ENCODE data around the gene HSDL1. TPM values are rescaled to one million over a fixed set of nuclear protein-coding genes. Genes with fewer than 3 reads are reported as not detected.

The HSDL1 gene
- total RNA-seq, 1 experiment from 2014 or later, result 34.2 TPM

DNA sequence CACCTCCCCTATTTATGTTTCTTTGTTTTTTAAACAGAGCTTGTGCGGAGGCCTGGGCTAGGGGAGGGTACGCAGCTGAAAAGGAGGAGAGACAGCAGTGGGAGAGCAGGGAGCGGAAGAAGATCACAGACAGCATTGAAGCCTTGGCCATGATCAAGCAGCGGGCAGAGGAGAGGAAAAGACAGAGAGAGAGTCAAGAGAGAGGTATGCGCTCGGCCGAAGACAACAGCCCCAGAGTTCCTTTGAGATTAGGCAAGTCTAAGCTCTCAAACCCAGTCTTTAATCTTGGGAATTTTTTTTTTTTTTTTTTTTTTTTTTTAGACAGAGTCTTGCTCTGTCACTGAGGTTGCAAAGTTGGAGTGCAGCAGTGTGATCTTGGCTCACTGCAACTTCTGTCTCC, 20.8 kb upstream of the HSDL1 start:
- TF ChIP-seq, protein P1, sequence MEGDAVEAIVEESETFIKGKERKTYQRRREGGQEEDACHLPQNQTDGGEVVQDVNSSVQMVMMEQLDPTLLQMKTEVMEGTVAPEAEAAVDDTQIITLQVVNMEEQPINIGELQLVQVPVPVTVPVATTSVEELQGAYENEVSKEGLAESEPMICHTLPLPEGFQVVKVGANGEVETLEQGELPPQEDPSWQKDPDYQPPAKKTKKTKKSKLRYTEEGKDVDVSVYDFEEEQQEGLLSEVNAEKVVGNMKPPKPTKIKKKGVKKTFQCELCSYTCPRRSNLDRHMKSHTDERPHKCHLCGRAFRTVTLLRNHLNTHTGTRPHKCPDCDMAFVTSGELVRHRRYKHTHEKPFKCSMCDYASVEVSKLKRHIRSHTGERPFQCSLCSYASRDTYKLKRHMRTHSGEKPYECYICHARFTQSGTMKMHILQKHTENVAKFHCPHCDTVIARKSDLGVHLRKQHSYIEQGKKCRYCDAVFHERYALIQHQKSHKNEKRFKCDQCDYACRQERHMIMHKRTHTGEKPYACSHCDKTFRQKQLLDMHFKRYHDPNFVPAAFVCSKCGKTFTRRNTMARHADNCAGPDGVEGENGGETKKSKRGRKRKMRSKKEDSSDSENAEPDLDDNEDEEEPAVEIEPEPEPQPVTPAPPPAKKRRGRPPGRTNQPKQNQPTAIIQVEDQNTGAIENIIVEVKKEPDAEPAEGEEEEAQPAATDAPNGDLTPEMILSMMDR (conservative IDR thresholded peaks at IDR 0.05), result no peak
- peak overlapping the region; percentile 38 for H3K18ac ChIP-seq (ENCODE audit: insufficient read length, low read depth, low read length)
- H4K91ac ChIP-seq (ENCODE audit: insufficient read length, low read depth, low read length), result no peak overlapping the region
- no peak overlapping the region for H2AFZ ChIP-seq (ENCODE audit: low read length)
- H3K9me3 ChIP-seq (ENCODE audit: control insufficient read depth, low read depth, low read length), result no peaks in the 10 kb centered on the region
- H3K27ac Mint-ChIP-seq, result no peak overlapping the region; a peak in 1 of 7 replicates
- WGBS (ENCODE audit: extremely low coverage, insufficient read length, low lambda C conversion rate), result no CpG with 5 or more reads among the region's 7 CpGs
- H3K14ac ChIP-seq (ENCODE audit: insufficient read depth, low read length), result no peak overlapping the region
- H2BK120ac ChIP-seq (ENCODE audit: low read depth, low read length, poor library complexity, severe bottlenecking), result no peak overlapping the region
- no peak overlapping the region for H4K8ac ChIP-seq (replicated peaks; ENCODE audit: insufficient read length, low read depth, low read length)
- H3K23me2 ChIP-seq (ENCODE audit: insufficient read length, low read depth, low read length, poor library complexity, severe bottlenecking), result no peaks in the 10 kb centered on the region
- H3K4me1 ChIP-seq (ENCODE audit: insufficient read depth, low read length), result no peaks in the 10 kb centered on the region
- no peak overlapping the region for H2AK5ac ChIP-seq (ENCODE audit: insufficient read length, low read length)
- no peak overlapping the region for H2BK15ac ChIP-seq (ENCODE audit: low read depth, low read length)
- no peak overlapping the region for H2BK20ac ChIP-seq (ENCODE audit: low read depth, low read length, poor library complexity, severe bottlenecking)
- H3K4me2 ChIP-seq (ENCODE audit: insufficient read depth, insufficient read length, low read length), result no peak overlapping the region
- H3K4me1 Mint-ChIP-seq, result peaks cover 0 to 2% of the 10 kb centered on the region in 2 experiments; a peak in 2 of 4 replicates
- no peak overlapping the region for H3K4me3 Mint-ChIP-seq
- no peaks in the 10 kb centered on the region for H4K20me1 ChIP-seq (ENCODE audit: control insufficient read depth, insufficient read depth, insufficient read length)
- DNase-seq, result no peak
- H3K23ac ChIP-seq (ENCODE audit: insufficient read length, low read depth, low read length), result no peak overlapping the region
- no peaks in the 10 kb centered on the region for H3K9me3 Mint-ChIP-seq
- no peaks in the 10 kb centered on the region for H3K36me3 Mint-ChIP-seq (ENCODE audit: insufficient read depth in 1 of 3, low read depth in 3 of 3)
- no peak overlapping the region for H3K9ac ChIP-seq (ENCODE audit: extremely low read depth, insufficient read length, low read length)
- no peak overlapping the region for H3K56ac ChIP-seq (ENCODE audit: insufficient read length, low read depth, low read length)
- no peaks in the 10 kb centered on the region for H3K27me3 ChIP-seq (ENCODE audit: insufficient read depth, low read length)
- H4K5ac ChIP-seq (ENCODE audit: insufficient read length, low read depth, low read length), result no peak overlapping the region
- H3T11ph ChIP-seq (ENCODE audit: low read length), result no peak overlapping the region
- no peak overlapping the region for H2BK5ac ChIP-seq (ENCODE audit: insufficient read length, low read length)
- no peak overlapping the region for H2BK12ac ChIP-seq (ENCODE audit: insufficient read length, low read depth, low read length)
- no peaks in the 10 kb centered on the region for H3K79me1 ChIP-seq (ENCODE audit: insufficient read depth, low read depth, low read length, poor library complexity, severe bottlenecking)
- no peaks in the 10 kb centered on the region for H3K79me2 ChIP-seq (ENCODE audit: insufficient read depth, low read length)
- H3K27ac ChIP-seq (ENCODE audit: insufficient read length, low read depth, low read length), result no peak overlapping the region
- no peak overlapping the region for H3K4ac ChIP-seq (ENCODE audit: low read depth, low read length)
- peaks cover 7% of the 10 kb centered on the region for H3K27me3 Mint-ChIP-seq (ENCODE audit: low read depth)

Measured in H9 (cell line).